Fibroblast of lung (primary cell): ENCODE measurements around the gene FNIP1. TPM values are rescaled to one million over a fixed set of nuclear protein-coding genes. Genes with fewer than 3 reads are reported as not detected.
A peak's percentile ranks its signal among the peaks of the same experiment; 100 is the strongest.

Experiments used
- DNase-seq, 2 donors: peaks; one replicate each; pipeline versions ENCODE4 v3.0.0 to v3.0.0-alpha.2; 2010; ENCODE audit warnings: low read depth in 2 of 2
- H2AFZ ChIP-seq: 2 replicates; pipeline ENCODE4 v1.5.1; 2012; ENCODE audit warnings: low read length, control low read depth, inconsistent platforms
- H3K27ac ChIP-seq: 2 replicates; pipeline ENCODE4 v1.5.1; 2011; ENCODE audit warnings: low read length, control low read depth; ENCODE audit not compliant: insufficient read depth
- H3K27me3 ChIP-seq: 2 replicates; pipeline ENCODE4 v1.5.1; 2011; ENCODE audit warnings: mild to moderate bottlenecking, low read length; ENCODE audit not compliant: control insufficient read depth, insufficient read depth
- H3K36me3 ChIP-seq: 2 replicates; pipeline ENCODE4 v1.5.1; 2011; ENCODE audit warnings: low read length; ENCODE audit not compliant: control insufficient read depth, insufficient read depth
- H3K4me1 ChIP-seq: 2 replicates; pipeline ENCODE4 v1.5.1; 2011; ENCODE audit warnings: low read length; ENCODE audit not compliant: control insufficient read depth, insufficient read depth; ENCODE audit errors: extremely low read depth
- H3K4me2 ChIP-seq: 2 replicates; pipeline ENCODE4 v1.5.1; 2011; ENCODE audit warnings: low read length, control low read depth; ENCODE audit not compliant: insufficient read depth; ENCODE audit errors: extremely low read depth
- H3K4me3 ChIP-seq, 4 experiments: fragments of 200-600 bp in 1 of 4; sonication (generic) in 1 of 4; replicated peaks in 1 of 4; 2 replicates each; pipeline ENCODE4 v1.5.1; 2011 to 2016; ENCODE audit warnings: low read length in 4 of 4, low read depth in 3 of 4, mild to moderate bottlenecking in 3 of 4, control low read depth in 2 of 4, inconsistent platforms in 1 of 4, mixed read lengths in 1 of 4; ENCODE audit not compliant: insufficient read depth in 1 of 4; ENCODE audit errors: control extremely low read depth in 1 of 4
- H3K79me2 ChIP-seq: 2 replicates; pipeline ENCODE4 v1.5.1; 2012; ENCODE audit warnings: mild to moderate bottlenecking, low read length, inconsistent platforms; ENCODE audit not compliant: control insufficient read depth, insufficient read depth
- H3K9ac ChIP-seq: 2 replicates; pipeline ENCODE4 v1.5.1; 2011; ENCODE audit warnings: mild to moderate bottlenecking, low read length, control low read depth; ENCODE audit not compliant: insufficient read depth
- H3K9me3 ChIP-seq: 2 replicates; pipeline ENCODE4 v1.5.1; 2012; ENCODE audit warnings: low read depth, low read length; ENCODE audit not compliant: control insufficient read depth, insufficient read depth
- H4K20me1 ChIP-seq: 2 replicates; pipeline ENCODE4 v1.5.1; 2011; ENCODE audit warnings: low read length; ENCODE audit not compliant: control insufficient read depth, insufficient read depth; ENCODE audit errors: extremely low read depth
- CTCF ChIP-seq, 2 donors: IDR thresholded peaks in 1 of 2; conservative IDR thresholded peaks in 1 of 2; 1 replicate in 1 of 2; 2 replicates in 1 of 2; pipeline ENCODE4 v1.5.1; 2011 to 2012; ENCODE audit warnings: low read length in 2 of 2, control low read depth in 1 of 2, inconsistent platforms in 1 of 2, low read depth in 1 of 2, mild to moderate bottlenecking in 1 of 2
- EZH2 ChIP-seq: IDR thresholded peaks from 2 replicates; pipeline ENCODE4 v1.5.1; 2012; ENCODE audit warnings: low read length, control low read depth, mild to moderate bottlenecking; ENCODE audit errors: missing control alignments
- polyA plus RNA-seq, 2 donors: library from polyadenylated mRNA; depleted of rRNA in 1 of 2; stranded (reverse) in 1 of 2; unstranded in 1 of 2; fragments of >200 nt; gene quantifications; 2 replicates each; pipeline ENCODE4 v1.2.1, GENCODE V29; 2011 to 2012; ENCODE audit warnings: missing spikeins in 1 of 2
- total RNA-seq: library from RNA; depleted of rRNA; stranded (reverse); fragments of >200 nt; gene quantifications from 2 replicates; pipeline ENCODE4 v1.2.1, GENCODE V29; 2014

The FNIP1 gene
- total and polyA plus RNA-seq, 2 donors (not counting 1 experiment from before 2014, with no cell fraction given), result 36.4 to 97.8 TPM

DNA sequence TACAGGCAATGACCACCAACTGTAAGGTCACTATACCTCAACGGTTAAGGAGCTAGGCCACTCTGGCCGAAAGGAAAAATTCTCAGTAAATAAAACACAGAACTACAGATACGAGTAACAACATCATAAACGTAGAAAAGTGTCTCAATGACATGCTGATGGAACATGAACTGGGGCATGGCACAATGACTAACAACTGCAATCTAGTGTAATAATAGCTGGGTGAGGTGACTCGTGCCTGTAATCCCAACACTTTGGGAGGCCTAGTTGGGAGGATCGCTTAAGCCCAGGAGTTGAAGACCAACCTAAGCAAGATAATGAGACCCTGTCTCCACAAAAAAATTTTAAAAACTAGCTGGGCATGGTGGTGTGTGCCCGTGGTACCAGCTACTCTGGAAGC lies 152.0 kb downstream of the FNIP1 start:
- no peak for TF ChIP-seq CTCF (conservative IDR thresholded peaks at IDR 0.05 in 1 of 2, IDR thresholded peaks at IDR 0.05 in 1 of 2; ENCODE audit: low read depth in 1 of 2, low read length in 2 of 2)
- no peak for TF ChIP-seq EZH2
- no peak overlapping the region for H3K4me2 ChIP-seq
- no peaks in the 10 kb centered on the region for H3K79me2 ChIP-seq
- no peak overlapping the region for H3K9ac ChIP-seq
- DNase-seq, result peak in 1 of 2 donors; percentile 27
- H3K9me3 ChIP-seq, result no peaks in the 10 kb centered on the region
- H3K4me3 ChIP-seq, result no peak overlapping the region
- H2AFZ ChIP-seq, result no peak overlapping the region
- peaks cover 4% of the 10 kb centered on the region for H3K36me3 ChIP-seq
- H3K27ac ChIP-seq, result no peak overlapping the region
- no peaks in the 10 kb centered on the region for H3K27me3 ChIP-seq
- H4K20me1 ChIP-seq, result no peaks in the 10 kb centered on the region
- H3K4me1 ChIP-seq, result no peaks in the 10 kb centered on the region

- no peaks in the 10 kb centered on the region for H3K9me3 ChIP-seq
- no peak for TF ChIP-seq EZH2
- no peak for TF ChIP-seq CTCF (conservative IDR thresholded peaks at IDR 0.05 in 1 of 2, IDR thresholded peaks at IDR 0.05 in 1 of 2; ENCODE audit: low read depth in 1 of 2, low read length in 2 of 2)
- no peak overlapping the region for H2AFZ ChIP-seq
- no peak for DNase-seq
- peaks cover 4% of the 10 kb centered on the region for H3K36me3 ChIP-seq
- no peak overlapping the region for H3K9ac ChIP-seq
- H4K20me1 ChIP-seq, result no peaks in the 10 kb centered on the region
- H3K79me2 ChIP-seq, result no peaks in the 10 kb centered on the region
- H3K4me1 ChIP-seq, result no peaks in the 10 kb centered on the region
- H3K27me3 ChIP-seq, result no peaks in the 10 kb centered on the region
- H3K27ac ChIP-seq, result no peak overlapping the region
- H3K4me3 ChIP-seq, result no peak overlapping the region
- no peak overlapping the region for H3K4me2 ChIP-seq
These were observed 152.4 kb downstream of the FNIP1 start for GRCh38 chr5:131644370-131644769.

- TF ChIP-seq CTCF (conservative IDR thresholded peaks at IDR 0.05 in 1 of 2, IDR thresholded peaks at IDR 0.05 in 1 of 2; ENCODE audit: low read depth in 1 of 2, low read length in 2 of 2), result no peak
- TF ChIP-seq EZH2, result no peak
- no peak overlapping the region for H3K9ac ChIP-seq
- no peak for DNase-seq
These were observed 155.3 kb downstream of the FNIP1 start for GRCh38 chr5:131641494-131641893.

More at GRCh38 chr5:131641494-131641893, 155.3 kb downstream of the FNIP1 start:
- Histone ChIP-seq H3K27ac (no peak overlapping the region), H3K4me1 (peaks cover 1% of the 10 kb centered on the region), H4K20me1 (no peaks in the 10 kb centered on the region), H3K79me2 (no peaks in the 10 kb centered on the region), H2AFZ (no peak overlapping the region), H3K9me3 (no peaks in the 10 kb centered on the region), H3K4me3 (no peak overlapping the region), H3K4me2 (no peak overlapping the region), H3K36me3 (peaks cover 3% of the 10 kb centered on the region), H3K27me3 (no peaks in the 10 kb centered on the region)
